Measurements from ENCODE around the gene RNH1. TPM values are rescaled to one million over a fixed set of nuclear protein-coding genes. Genes with fewer than 3 reads are reported as not detected.

RNH1 gene
- total and polyA plus RNA-seq, 2 experiments from 2014 or later: 623 to 751 TPM

DNA sequence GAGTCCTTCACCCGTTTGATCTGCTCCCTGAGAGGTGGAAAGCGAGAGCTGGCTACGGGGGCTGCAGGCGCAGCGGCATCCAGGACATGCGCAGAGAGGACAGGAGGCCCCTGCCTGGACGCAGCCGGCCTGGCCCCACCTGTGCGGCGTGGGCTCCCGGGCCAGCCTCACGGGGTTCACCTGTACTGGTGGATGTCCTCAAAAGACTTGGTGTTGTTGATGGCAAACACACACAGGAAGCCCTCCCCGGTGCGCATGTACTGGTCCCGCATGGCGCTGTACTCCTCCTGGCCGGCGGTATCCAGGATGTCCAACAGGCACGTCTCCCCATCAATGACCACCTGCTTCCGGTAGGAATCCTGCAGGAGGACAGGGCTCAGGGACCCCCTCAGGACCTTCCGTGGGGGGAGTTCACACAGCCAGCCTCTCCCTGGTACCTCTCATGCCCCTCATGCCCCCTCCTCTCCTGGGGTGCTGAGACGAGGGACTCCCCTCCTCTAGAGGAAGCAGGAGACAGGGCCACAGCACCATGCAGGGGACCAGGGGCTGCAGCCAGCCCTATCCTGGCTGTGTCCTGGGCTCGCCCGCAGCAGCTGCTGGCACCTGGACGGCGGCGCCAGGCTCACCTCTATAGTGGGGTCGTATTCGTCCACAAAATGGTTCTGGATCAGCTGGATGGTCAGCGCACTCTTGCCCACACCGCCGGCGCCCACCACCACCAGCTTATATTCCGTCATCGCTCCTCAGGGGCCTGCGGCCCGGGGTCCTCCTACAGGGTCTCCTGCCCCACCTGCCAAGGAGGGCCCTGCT, 26.7 kb upstream of the RNH1 start:
- in situ Hi-C loops (cut with MboI): no loop called here
- Histone ChIP-seq H3K27ac (no peak overlapping the region), H3K4me3 (peak overlapping the region; percentile 99), H3K79me2 (ENCODE audit: insufficient read depth) (peaks cover 17% of the 10 kb centered on the region), H3K27me3 (replicated peaks; ENCODE audit: insufficient read depth) (no peaks in the 10 kb centered on the region), H3K9ac (peak overlapping the region; percentile 87), H3F3A (ENCODE audit: insufficient read depth) (0 out of 2 replicates have a peak, but pooled peaks cover 5% of the 10 kb centered on the region), H4K20me1 (ENCODE audit: insufficient read depth) (no peaks in the 10 kb centered on the region), H3K4me2 (ENCODE audit: unreplicated experiment) (peak overlapping the region; percentile 96), H3K9me3 (ENCODE audit: low read depth) (no peaks in the 10 kb centered on the region), H2AFZ (no peak overlapping the region), H3K36me3 (ENCODE audit: low read depth) (no peaks in the 10 kb centered on the region), H3K9me2 (ENCODE audit: insufficient read depth) (no peaks in the 10 kb centered on the region), H3K4me1 (ENCODE audit: insufficient read depth) (no peaks in the 10 kb centered on the region)
- WGBS, 2 experiments (ENCODE audit: low coverage in 1 of 2, low lambda C conversion rate in 2 of 2, missing lambda C conversion rate in 2 of 2): 90 to 91% methylated on average over 35 to 37 of the region's 37 CpGs
- no peak for DNase-seq
- no peak for TF ChIP-seq EZH2phosphoT487 (IDR thresholded peaks at IDR 0.05; ENCODE audit: insufficient read depth, low read depth)
- no peak for TF ChIP-seq EZH2 (IDR thresholded peaks at IDR 0.05; ENCODE audit: insufficient read depth, poor library complexity, severe bottlenecking)

DNA sequence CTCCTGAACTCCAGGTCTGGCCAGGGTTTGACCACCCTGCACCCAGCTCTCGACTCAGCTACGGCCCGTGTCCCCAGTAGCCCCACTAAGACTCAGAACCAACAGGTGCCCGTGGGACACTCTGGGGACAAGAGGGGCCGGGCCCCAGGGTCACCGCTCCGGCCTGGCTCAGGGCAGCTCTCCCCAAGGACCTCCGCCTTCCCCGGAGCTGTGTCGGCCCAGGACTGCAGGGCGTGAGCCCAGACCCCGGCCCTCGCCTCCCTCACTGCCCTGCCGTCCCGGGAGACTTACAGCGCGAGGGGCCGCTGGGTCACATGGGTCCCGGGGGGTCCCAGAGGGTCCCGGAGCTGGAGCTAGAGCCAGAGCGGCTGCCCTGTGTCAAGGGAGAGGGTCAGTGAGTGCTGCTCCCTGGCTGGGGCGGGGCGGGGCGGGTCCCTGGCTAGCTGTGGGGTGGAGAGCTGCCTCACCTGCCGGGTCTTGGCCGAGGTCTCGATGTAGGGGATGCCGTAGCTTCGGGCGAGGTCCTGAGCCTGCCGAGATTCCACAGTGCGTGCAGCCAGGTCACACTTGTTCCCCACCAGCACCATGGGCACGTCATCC, 26.0 kb upstream of the RNH1 start:
- no peak overlapping the region for H3K4me3 ChIP-seq
- H3K9me2 ChIP-seq (ENCODE audit: insufficient read depth): no peaks in the 10 kb centered on the region
- H2AFZ ChIP-seq: no peak overlapping the region
- no peak overlapping the region for H3K4me2 ChIP-seq (ENCODE audit: unreplicated experiment)
- in situ Hi-C loops (cut with MboI): no loop called here
- H3K9me3 ChIP-seq (ENCODE audit: low read depth): no peaks in the 10 kb centered on the region
- no peaks in the 10 kb centered on the region for H3K36me3 ChIP-seq (ENCODE audit: low read depth)
- TF ChIP-seq EZH2 (IDR thresholded peaks at IDR 0.05; ENCODE audit: insufficient read depth, poor library complexity, severe bottlenecking) (no peak), EZH2phosphoT487 (IDR thresholded peaks at IDR 0.05; ENCODE audit: insufficient read depth, low read depth) (no peak)
- no peaks in the 10 kb centered on the region for H3K27me3 ChIP-seq (replicated peaks; ENCODE audit: insufficient read depth)
- no peak overlapping the region for H3K9ac ChIP-seq
- H3F3A ChIP-seq (ENCODE audit: insufficient read depth): 0 out of 2 replicates have a peak, but pooled peaks cover 4% of the 10 kb centered on the region
- whole genome bisulfite sequencing, 2 experiments (ENCODE audit: low coverage in 1 of 2, low lambda C conversion rate in 2 of 2, missing lambda C conversion rate in 2 of 2): 94 to 95% methylated on average over 26 to 33 of the region's 33 CpGs
- no peaks in the 10 kb centered on the region for H3K4me1 ChIP-seq (ENCODE audit: insufficient read depth)
- no peak overlapping the region for H3K27ac ChIP-seq
- H3K79me2 ChIP-seq (ENCODE audit: insufficient read depth): peaks cover 17% of the 10 kb centered on the region
- no peaks in the 10 kb centered on the region for H4K20me1 ChIP-seq (ENCODE audit: insufficient read depth)
- DNase-seq: no peak

- Histone ChIP-seq H3F3A (ENCODE audit: insufficient read depth) (no peaks in the 10 kb centered on the region), H3K9me3 (ENCODE audit: low read depth) (no peaks in the 10 kb centered on the region), H2AFZ (no peak overlapping the region), H3K9ac (no peak overlapping the region), H3K4me2 (ENCODE audit: unreplicated experiment) (no peak overlapping the region), H3K27ac (no peak overlapping the region), H3K4me3 (no peak overlapping the region), H3K27me3 (replicated peaks; ENCODE audit: insufficient read depth) (no peaks in the 10 kb centered on the region), H3K9me2 (ENCODE audit: insufficient read depth) (no peaks in the 10 kb centered on the region), H4K20me1 (ENCODE audit: insufficient read depth) (no peaks in the 10 kb centered on the region), H3K79me2 (ENCODE audit: insufficient read depth) (peaks cover 17% of the 10 kb centered on the region), H3K36me3 (ENCODE audit: low read depth) (no peaks in the 10 kb centered on the region), H3K4me1 (ENCODE audit: insufficient read depth) (no peaks in the 10 kb centered on the region)
- WGBS, 2 experiments (ENCODE audit: low coverage in 1 of 2, low lambda C conversion rate in 2 of 2, missing lambda C conversion rate in 2 of 2): 87 to 93% methylated on average over 23 of the region's 23 CpGs
- in situ Hi-C loops (cut with MboI): no loop called here
- TF ChIP-seq EZH2phosphoT487 (IDR thresholded peaks at IDR 0.05; ENCODE audit: insufficient read depth, low read depth): no peak
- no peak for DNase-seq
Measured at GRCh38 chr11:532527-532985, 25.5 kb upstream of the RNH1 start.

DNA sequence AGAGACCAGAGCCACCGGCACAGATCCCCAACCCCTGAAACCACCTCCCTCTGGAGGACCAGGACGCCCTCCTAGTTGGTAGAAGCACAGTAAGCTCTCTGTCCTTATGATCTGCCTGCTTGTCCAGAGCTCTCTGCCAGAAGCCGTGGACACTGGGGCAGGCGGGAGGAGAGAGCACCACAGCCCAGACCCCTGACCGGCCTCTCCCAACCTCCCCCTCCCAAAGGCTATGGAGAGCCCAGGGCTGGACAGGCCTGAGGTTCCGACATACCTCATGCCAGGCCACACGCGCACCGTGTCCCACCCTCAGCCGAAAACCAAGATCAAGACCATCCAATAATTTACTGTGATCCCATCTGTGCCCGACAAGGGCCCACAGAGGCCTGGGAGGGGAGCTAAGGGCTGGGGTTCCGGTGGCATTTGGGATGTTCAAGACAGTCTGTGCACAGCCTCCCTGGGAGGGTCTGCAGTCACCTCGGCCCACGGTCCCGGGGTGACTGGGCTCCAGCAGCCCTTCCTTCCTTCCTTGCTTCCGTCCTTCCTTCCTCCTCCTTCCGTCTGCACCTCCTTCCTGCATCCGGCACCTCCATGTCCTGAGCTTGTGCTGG, 25.0 kb upstream of the RNH1 start:
- H3K9ac ChIP-seq: no peak overlapping the region
- no peaks in the 10 kb centered on the region for H3K9me3 ChIP-seq (ENCODE audit: low read depth)
- in situ Hi-C loops (cut with MboI): no loop called here
- H3K79me2 ChIP-seq (ENCODE audit: insufficient read depth): peaks cover 17% of the 10 kb centered on the region
- no peaks in the 10 kb centered on the region for H4K20me1 ChIP-seq (ENCODE audit: insufficient read depth)
- no peaks in the 10 kb centered on the region for H3K9me2 ChIP-seq (ENCODE audit: insufficient read depth)
- no peak overlapping the region for H3K4me3 ChIP-seq
- no peaks in the 10 kb centered on the region for H3K36me3 ChIP-seq (ENCODE audit: low read depth)
- TF ChIP-seq EZH2 (IDR thresholded peaks at IDR 0.05; ENCODE audit: insufficient read depth, poor library complexity, severe bottlenecking) (no peak), EZH2phosphoT487 (IDR thresholded peaks at IDR 0.05; ENCODE audit: insufficient read depth, low read depth) (no peak)
- no peak overlapping the region for H3K27ac ChIP-seq
- no peaks in the 10 kb centered on the region for H3F3A ChIP-seq (ENCODE audit: insufficient read depth)
- H2AFZ ChIP-seq: no peak overlapping the region
- no peaks in the 10 kb centered on the region for H3K27me3 ChIP-seq (replicated peaks; ENCODE audit: insufficient read depth)
- H3K4me2 ChIP-seq (ENCODE audit: unreplicated experiment): no peak overlapping the region
- 83 to 88% methylated on average over 16 to 18 of the region's 18 CpGs for WGBS, 2 experiments (ENCODE audit: low coverage in 1 of 2, low lambda C conversion rate in 2 of 2, missing lambda C conversion rate in 2 of 2)
- no peak for DNase-seq
- H3K4me1 ChIP-seq (ENCODE audit: insufficient read depth): no peaks in the 10 kb centered on the region
